ENCODE data around the gene TXNL4A.

Gene TXNL4A

DNA sequence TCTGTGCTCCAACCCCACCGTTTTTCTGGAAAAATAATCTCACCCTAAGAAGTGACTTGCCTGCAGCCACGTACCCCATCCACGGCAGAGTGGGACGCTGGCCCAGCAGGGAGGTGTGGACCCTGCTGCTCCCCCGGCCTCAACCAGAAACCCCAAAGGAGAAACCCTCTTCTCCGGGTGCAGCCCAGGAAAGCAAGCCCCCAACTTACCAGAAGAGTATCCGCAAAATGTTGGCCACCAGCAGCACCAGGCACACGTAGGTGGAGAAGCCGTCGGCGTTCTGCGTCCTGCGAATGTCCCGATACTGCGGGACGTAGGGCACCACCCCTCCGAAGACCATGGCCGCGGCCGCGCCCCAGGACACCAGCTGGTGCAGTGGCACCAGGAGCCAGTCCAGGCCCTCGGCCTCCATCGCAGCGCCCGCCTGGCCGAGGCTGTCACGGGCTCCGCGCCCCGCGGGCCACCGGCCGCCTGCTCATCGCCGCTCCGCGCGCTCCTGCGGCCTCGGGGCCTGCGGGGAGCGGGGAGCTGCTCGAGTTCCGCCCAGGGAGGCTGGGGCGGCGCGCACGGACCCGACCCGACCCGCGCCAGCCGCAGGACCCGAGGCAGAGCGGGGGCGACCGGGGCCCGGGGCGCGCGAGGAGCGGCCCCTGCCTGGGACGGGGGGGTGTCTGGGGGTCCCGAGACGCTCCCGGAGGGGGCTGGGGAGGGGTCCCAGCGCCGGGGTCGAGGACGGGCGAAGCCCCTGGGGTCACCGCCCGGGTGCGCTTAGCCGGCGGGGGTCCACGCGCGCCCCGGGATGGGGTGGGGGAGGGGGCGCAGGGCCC, 37.6 kb downstream of the TXNL4A start:
- Histone ChIP-seq H3K36me3 (ENCODE audit: control insufficient read depth in 5 of 5, insufficient read depth in 5 of 5, low read length in 5 of 5) (peaks cover 0 to 10% (median 7%) of the 10 kb centered on the region in 5 donors), H3K9me3 (ENCODE audit: control insufficient read depth in 5 of 5, low read length in 5 of 5) (no peaks in the 10 kb centered on the region), H3K27me3 (ENCODE audit: control insufficient read depth in 5 of 5, insufficient read depth in 4 of 5, low read length in 5 of 5) (no peaks in the 10 kb centered on the region), H3K9ac (ENCODE audit: low read length in 5 of 5) (peak overlapping the region; percentile 25 to 81 (median 62)), H3K4me3 (ENCODE audit: low read depth in 1 of 5, low read length in 5 of 5) (peak overlapping the region; percentile 68 to 89 (median 77)), H3K4me1 (ENCODE audit: control insufficient read depth in 5 of 5, insufficient read depth in 5 of 5, low read length in 5 of 5) (peaks cover 10 to 50% (median 46%) of the 10 kb centered on the region in 5 donors), H3K27ac (ENCODE audit: low read depth, low read length) (peak overlapping the region; percentile 75)

DNA sequence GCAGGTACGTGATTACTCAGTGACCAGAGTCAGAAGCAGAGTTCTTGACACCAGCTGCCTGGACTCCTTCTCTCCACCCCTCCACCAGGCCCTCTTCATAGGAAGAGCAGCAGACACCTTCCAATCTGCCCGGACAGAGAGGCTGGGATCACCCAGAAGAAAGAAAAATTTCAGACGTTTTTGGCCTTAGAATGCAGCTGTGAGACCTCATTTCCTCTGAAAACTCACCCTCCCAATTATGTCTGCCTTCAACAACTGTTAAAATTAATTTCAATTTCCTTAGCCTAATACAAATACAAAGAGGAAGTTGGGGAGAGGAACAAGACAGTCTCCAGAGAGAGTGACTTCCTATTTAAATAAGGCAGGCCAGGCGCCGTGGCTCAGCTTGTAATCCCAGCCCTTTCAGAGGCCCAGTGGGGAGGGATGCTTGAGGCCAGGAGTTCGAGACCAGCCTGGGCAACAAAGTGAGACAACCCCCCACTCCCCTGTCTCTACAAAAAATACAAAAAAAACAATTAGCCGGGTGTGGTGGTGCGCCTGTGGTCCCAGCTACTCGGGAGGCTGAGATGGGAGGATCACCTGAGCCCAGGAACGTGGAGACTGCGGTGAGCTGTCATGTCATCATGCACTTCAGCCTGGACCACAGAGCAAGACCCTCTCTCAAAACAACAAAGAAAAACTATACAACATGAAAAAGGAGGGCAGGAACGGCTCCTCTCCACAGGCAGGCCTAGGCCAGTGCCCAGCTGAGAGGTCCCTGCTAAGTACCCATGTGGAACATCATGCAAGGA, 38.5 kb downstream of the TXNL4A start:
- H3K27ac ChIP-seq (ENCODE audit: low read depth, low read length) = peak overlapping the region; percentile 75
- H3K9me3 ChIP-seq (ENCODE audit: control insufficient read depth in 5 of 5, low read length in 5 of 5) = no peaks in the 10 kb centered on the region
- peaks cover 0 to 11% (median 7%) of the 10 kb centered on the region in 5 donors for H3K36me3 ChIP-seq (ENCODE audit: control insufficient read depth in 5 of 5, insufficient read depth in 5 of 5, low read length in 5 of 5)
- peak overlapping the region; percentile 68 to 89 (median 77) for H3K4me3 ChIP-seq (ENCODE audit: low read depth in 1 of 5, low read length in 5 of 5)
- H3K9ac ChIP-seq (ENCODE audit: low read length in 5 of 5) = peak overlapping the region; percentile 25 to 81 (median 60)
- H3K27me3 ChIP-seq (ENCODE audit: control insufficient read depth in 5 of 5, insufficient read depth in 4 of 5, low read length in 5 of 5) = no peaks in the 10 kb centered on the region
- H3K4me1 ChIP-seq (ENCODE audit: control insufficient read depth in 5 of 5, insufficient read depth in 5 of 5, low read length in 5 of 5) = peaks cover 12 to 59% (median 54%) of the 10 kb centered on the region in 5 donors

DNA sequence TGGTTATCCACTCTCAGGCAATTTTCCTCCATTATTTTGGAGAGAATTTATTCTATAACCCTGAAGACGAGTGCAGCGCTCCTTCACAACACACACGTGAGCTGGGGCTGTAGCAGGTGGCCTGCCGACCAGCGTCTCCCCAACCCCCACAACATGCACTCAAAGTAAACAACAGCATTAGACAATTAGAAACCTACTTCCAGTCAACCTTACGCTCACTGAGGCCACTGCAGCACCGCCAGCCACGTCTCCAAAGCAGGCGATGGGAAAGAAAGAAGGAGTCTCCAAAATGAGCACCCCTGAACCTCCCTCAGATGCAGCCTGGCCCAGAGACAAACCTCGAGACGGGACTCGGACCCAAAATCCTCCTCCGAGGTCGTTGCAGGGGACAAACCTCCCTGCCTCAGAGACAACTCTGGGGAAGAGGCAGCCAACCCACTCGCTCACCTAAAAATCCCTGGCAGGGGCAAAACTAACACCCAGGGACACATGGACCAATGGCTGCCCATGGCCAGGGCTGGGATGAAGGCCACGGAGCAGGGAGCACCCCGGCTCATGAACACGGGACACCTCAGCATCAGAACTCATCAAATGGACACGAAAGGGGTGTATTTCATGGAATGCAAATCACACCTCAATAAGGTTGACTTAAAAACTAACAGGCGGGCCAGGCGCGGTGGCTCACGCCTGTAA, 39.5 kb downstream of the TXNL4A start:
- no peaks in the 10 kb centered on the region for H3K9me3 ChIP-seq (ENCODE audit: control insufficient read depth in 5 of 5, low read length in 5 of 5)
- H3K4me3 ChIP-seq (ENCODE audit: low read depth in 1 of 5, low read length in 5 of 5) = peak overlapping the region in 3 of 5 donors; percentile 14 to 68 (median 22)
- no peak overlapping the region for H3K27ac ChIP-seq (ENCODE audit: low read depth, low read length)
- H3K27me3 ChIP-seq (ENCODE audit: control insufficient read depth in 5 of 5, insufficient read depth in 4 of 5, low read length in 5 of 5) = no peaks in the 10 kb centered on the region
- H3K9ac ChIP-seq (ENCODE audit: low read length in 5 of 5) = peak overlapping the region in 1 of 5 donors; percentile 81
- H3K4me1 ChIP-seq (ENCODE audit: control insufficient read depth in 5 of 5, insufficient read depth in 5 of 5, low read length in 5 of 5) = peaks cover 14 to 69% (median 64%) of the 10 kb centered on the region in 5 donors
- peaks cover 0 to 11% (median 7%) of the 10 kb centered on the region in 5 donors for H3K36me3 ChIP-seq (ENCODE audit: control insufficient read depth in 5 of 5, insufficient read depth in 5 of 5, low read length in 5 of 5)

DNA sequence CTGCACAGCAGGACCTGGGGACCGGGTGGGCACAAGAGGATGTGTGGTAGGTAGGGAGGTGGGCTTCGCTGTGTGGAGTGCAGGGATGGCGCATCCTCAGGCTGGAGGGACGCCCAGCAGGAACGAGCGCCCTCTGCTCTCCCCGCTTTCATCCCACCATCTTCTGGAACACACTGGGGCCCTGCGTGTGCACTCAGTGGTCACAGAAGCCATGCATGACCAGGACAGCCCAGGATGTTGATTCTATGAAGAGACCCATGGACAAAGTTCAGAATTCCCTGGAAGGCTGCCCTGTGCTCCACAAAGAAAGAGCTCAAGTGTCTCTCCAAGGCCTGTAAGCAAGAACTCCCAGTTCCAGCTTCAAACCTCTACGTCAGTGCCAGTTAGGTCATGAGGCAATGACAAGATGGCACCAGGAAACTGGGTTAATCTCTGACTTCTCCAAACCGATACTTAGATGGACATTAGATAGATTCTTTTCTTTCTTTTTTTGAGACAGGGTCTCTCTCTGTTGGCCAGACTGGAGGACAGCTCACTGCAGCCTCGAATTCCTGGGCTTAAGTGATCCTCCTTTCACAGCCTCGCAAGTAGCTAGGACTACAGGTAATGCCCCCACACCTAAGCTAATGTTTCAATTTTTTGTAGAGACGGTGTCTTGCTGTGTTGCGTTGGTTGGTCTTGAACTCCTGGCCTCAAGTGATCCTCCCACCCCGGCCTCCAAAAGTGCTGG, 40.3 kb downstream of the TXNL4A start:
- no peaks in the 10 kb centered on the region for H3K27me3 ChIP-seq (ENCODE audit: control insufficient read depth in 5 of 5, insufficient read depth in 4 of 5, low read length in 5 of 5)
- no peak overlapping the region for H3K27ac ChIP-seq (ENCODE audit: low read depth, low read length)
- no peaks in the 10 kb centered on the region for H3K9me3 ChIP-seq (ENCODE audit: control insufficient read depth in 5 of 5, low read length in 5 of 5)
- H3K36me3 ChIP-seq (ENCODE audit: control insufficient read depth in 5 of 5, insufficient read depth in 5 of 5, low read length in 5 of 5) = peaks cover 0 to 15% (median 10%) of the 10 kb centered on the region in 5 donors
- no peak overlapping the region for H3K9ac ChIP-seq (ENCODE audit: low read length in 5 of 5)
- H3K4me1 ChIP-seq (ENCODE audit: control insufficient read depth in 5 of 5, insufficient read depth in 5 of 5, low read length in 5 of 5) = peaks cover 14 to 77% (median 68%) of the 10 kb centered on the region in 5 donors
- peak overlapping the region in 1 of 5 donors; percentile 1 for H3K4me3 ChIP-seq (ENCODE audit: low read depth in 1 of 5, low read length in 5 of 5)

DNA sequence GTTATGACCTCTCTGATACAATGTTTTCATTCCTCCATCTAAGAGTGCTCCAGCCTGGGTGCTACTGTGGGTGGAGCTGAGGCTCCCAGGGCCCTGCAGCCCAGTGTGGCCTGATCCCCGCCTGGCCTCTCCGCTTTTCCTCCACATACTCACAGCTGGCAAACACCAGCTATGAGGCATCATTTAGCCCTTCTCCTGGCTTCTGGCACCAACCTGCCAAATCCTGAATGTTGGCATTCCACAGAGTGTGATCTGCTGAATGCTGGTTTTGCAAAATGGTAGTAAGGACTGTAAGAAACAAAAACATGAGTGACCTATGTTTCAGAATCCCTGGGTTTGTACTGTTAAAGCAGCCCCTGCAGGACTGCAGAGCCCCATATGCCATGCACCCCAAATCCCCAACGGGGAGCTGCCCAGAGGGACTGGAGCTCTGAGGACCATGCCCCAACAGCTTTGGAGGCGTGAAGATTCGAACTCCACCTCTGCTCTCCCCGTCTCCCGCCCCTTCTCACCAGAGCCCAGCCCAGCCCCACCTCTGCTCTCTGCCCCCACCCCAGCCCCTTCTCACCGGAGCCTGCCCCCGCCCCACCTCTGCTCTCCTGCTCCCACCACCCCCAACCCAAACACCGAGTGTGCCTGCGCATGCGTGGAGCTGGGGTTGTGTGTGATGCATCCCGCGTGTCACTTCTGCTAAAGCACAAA, 41.2 kb downstream of the TXNL4A start:
- peaks cover 14 to 85% (median 76%) of the 10 kb centered on the region in 5 donors for H3K4me1 ChIP-seq (ENCODE audit: control insufficient read depth in 5 of 5, insufficient read depth in 5 of 5, low read length in 5 of 5)
- no peaks in the 10 kb centered on the region for H3K9me3 ChIP-seq (ENCODE audit: control insufficient read depth in 5 of 5, low read length in 5 of 5)
- H3K27me3 ChIP-seq (ENCODE audit: control insufficient read depth in 5 of 5, insufficient read depth in 4 of 5, low read length in 5 of 5) = no peaks in the 10 kb centered on the region
- H3K9ac ChIP-seq (ENCODE audit: low read length in 5 of 5) = no peak overlapping the region
- no peak overlapping the region for H3K4me3 ChIP-seq (ENCODE audit: low read depth in 1 of 5, low read length in 5 of 5)
- peaks cover 0 to 24% (median 18%) of the 10 kb centered on the region in 5 donors for H3K36me3 ChIP-seq (ENCODE audit: control insufficient read depth in 5 of 5, insufficient read depth in 5 of 5, low read length in 5 of 5)
- no peak overlapping the region for H3K27ac ChIP-seq (ENCODE audit: low read depth, low read length)

DNA sequence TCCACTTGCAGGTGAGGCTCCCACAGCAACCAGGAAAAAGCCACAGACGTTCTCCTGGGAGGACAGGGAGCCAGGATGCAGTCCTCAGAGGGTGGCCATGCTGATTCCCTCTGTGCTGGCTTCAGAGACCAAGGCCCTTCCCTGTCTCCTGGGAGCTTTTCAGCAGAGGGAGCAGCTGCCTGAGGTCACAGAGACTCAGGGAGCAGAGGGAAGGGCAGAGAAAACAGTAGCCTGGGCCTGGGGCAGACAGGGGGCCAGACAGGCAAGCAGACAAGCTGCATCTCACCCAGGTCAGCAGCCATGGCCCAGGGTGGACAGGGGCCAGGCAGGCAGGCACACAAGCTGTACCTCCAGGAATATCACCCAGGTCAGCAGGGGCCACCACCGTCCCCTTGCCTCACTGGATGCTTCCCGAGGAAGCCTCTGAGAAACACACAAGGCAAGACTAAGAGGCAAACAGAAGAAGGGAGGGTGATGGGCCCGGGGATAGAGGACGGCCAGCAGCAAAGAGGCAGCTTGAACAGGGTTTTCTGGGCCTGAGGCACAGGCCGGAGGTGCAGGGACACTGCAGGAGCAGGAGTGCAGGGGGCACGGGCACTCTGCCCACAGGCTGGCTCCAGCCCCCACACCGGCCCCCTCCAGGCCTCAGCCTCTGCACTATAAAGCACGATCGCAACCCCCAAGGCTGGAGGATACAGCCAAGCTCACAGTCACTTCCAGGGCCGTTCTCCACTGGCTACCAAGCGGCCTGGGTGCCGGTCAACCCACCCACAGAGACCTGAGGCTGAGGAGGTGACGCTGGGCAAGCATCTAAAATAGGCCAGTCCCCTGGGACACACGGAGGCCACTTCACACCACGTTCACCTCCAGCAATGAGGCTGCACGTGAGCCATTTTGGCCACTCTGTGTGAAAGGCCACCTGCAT, 43.0 kb downstream of the TXNL4A start:
- Histone ChIP-seq H3K9ac (ENCODE audit: low read length in 5 of 5) (peak overlapping the region in 2 of 5 donors; percentile 41 to 62), H3K4me3 (ENCODE audit: low read depth in 1 of 5, low read length in 5 of 5) (no peak overlapping the region), H3K27ac (ENCODE audit: low read depth, low read length) (no peak overlapping the region), H3K4me1 (ENCODE audit: control insufficient read depth in 5 of 5, insufficient read depth in 5 of 5, low read length in 5 of 5) (peaks cover 14 to 94% (median 81%) of the 10 kb centered on the region in 5 donors), H3K9me3 (ENCODE audit: control insufficient read depth in 5 of 5, low read length in 5 of 5) (no peaks in the 10 kb centered on the region), H3K27me3 (ENCODE audit: control insufficient read depth in 5 of 5, insufficient read depth in 4 of 5, low read length in 5 of 5) (no peaks in the 10 kb centered on the region), H3K36me3 (ENCODE audit: control insufficient read depth in 5 of 5, insufficient read depth in 5 of 5, low read length in 5 of 5) (peaks cover 0 to 42% (median 35%) of the 10 kb centered on the region in 5 donors)

DNA sequence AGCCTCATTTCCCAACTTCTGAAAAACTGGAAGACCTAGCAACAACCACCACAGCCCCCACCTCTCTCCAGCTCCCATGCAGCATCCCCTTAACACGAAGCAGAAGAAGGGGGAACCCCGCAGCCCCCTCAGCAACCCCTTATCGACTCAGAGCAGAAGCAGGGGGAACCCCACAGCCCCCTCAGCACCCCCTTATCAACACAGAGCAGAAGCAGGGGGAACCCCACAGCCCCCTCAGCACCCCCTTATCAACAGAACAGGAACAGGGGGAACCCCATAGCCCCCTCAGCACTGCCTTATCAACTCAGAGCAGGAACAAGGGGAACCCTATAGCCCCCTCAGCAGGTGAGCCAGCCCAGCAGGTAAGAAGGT, 43.6 kb downstream of the TXNL4A start:
- H3K27ac ChIP-seq (ENCODE audit: low read depth, low read length) = no peak overlapping the region
- peaks cover 0 to 49% (median 39%) of the 10 kb centered on the region in 5 donors for H3K36me3 ChIP-seq (ENCODE audit: control insufficient read depth in 5 of 5, insufficient read depth in 5 of 5, low read length in 5 of 5)
- H3K9me3 ChIP-seq (ENCODE audit: control insufficient read depth in 5 of 5, low read length in 5 of 5) = no peaks in the 10 kb centered on the region

DNA sequence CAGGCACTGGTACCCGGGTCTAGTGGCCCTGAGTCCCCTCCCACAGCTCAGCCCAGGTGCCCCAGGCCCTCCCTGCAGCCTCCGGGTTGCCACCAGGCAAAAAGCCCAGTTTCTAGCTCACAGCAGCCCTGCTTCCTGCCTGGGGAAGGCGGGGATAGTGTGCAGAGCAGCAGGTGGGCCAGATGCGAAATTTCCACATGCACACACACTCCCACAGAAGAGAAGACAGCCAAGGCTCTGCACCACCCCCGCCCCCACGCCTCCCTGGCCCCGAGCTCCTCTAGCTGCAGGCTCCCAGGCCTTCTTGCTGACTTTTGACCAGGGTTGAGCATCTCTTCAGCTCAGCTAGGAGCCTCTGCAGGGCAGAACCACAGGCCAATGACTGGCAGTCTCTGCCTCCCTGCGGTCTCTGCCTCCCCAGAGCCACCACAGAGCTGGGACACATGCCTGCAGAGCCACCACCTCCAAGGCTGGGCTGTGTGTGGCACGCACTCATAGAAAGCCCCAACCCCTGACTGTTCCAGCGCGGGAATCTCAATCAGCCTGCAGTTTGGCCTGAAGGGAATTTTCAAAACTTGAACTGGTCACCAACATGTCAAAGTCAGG, 44.1 kb downstream of the TXNL4A start:
- H3K4me1 ChIP-seq (ENCODE audit: control insufficient read depth in 5 of 5, insufficient read depth in 5 of 5, low read length in 5 of 5) = peaks cover 13 to 89% (median 70%) of the 10 kb centered on the region in 5 donors
- H3K36me3 ChIP-seq (ENCODE audit: control insufficient read depth in 5 of 5, insufficient read depth in 5 of 5, low read length in 5 of 5) = peaks cover 0 to 49% (median 39%) of the 10 kb centered on the region in 5 donors

More for the DNA sequence above, 43.6 kb downstream of the TXNL4A start:
- Histone ChIP-seq H3K27me3 (ENCODE audit: control insufficient read depth in 5 of 5, insufficient read depth in 4 of 5, low read length in 5 of 5) (no peaks in the 10 kb centered on the region), H3K9ac (ENCODE audit: low read length in 5 of 5) (peak overlapping the region in 3 of 5 donors; percentile 11 to 62 (median 41)), H3K4me3 (ENCODE audit: low read depth in 1 of 5, low read length in 5 of 5) (no peak overlapping the region), H3K4me1 (ENCODE audit: control insufficient read depth in 5 of 5, insufficient read depth in 5 of 5, low read length in 5 of 5) (peaks cover 14 to 89% (median 74%) of the 10 kb centered on the region in 5 donors)

More for the DNA sequence above, 44.1 kb downstream of the TXNL4A start:
- Histone ChIP-seq H3K9ac (ENCODE audit: low read length in 5 of 5) (peak overlapping the region in 2 of 5 donors; percentile 11 to 17), H3K27ac (ENCODE audit: low read depth, low read length) (no peak overlapping the region), H3K27me3 (ENCODE audit: control insufficient read depth in 5 of 5, insufficient read depth in 4 of 5, low read length in 5 of 5) (no peaks in the 10 kb centered on the region), H3K4me3 (ENCODE audit: low read depth in 1 of 5, low read length in 5 of 5) (no peak overlapping the region), H3K9me3 (ENCODE audit: control insufficient read depth in 5 of 5, low read length in 5 of 5) (no peaks in the 10 kb centered on the region)
